Activated CD8-positive, alpha-beta memory T cell treated with anti-CD3 and anti-CD28 coated beads for 1 hour (primary cell): ENCODE data around the gene TBC1D24.

ENCODE experiments used
- DNase-seq, 2 donors: peaks; one replicate each; pipeline ENCODE4 v3.0.0-alpha.2; 2020; ENCODE audit warnings: low read depth in 1 of 2; ENCODE audit errors: extremely low read depth in 1 of 2

Gene TBC1D24

GRCh38 chr16:2497695-2498484 is 23.0 kb downstream of the TBC1D24 start:
- no peak for DNase-seq

DNA sequence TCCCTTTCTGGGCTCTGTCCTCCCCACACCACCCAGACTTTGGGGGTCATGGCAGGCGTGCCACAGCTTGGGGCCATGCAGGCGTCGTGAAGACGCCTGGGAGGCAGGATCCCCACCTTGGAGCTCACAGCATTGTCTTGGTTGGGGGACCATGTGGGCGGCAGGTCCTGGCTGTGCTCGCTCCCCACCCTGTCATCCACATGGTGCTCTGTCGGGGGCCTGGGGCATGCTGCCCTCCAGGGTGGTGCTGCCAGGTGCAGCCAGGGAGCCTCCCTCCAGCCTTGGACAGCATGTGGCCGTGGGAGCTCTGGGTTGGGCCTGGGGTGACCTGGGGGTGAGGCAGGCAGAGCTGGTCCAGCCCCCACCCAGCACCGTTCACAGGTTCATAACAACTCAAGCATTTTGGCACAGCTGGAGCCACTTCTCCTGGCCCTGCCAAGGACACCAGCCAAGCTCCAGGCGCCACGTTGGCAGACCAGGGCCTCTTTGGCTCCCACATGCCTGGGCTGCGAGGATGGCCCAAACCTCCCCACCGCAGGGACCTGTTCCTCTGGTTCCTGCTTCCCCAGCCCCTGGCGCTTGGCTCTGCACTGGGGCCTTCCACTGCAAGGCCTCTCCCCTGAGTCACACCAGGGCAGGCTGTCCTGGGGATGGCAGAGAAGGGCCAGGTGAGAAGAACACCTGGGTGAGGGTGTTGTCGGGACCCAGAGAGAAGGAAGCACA is 23.8 kb downstream of the TBC1D24 start:
- no peak for DNase-seq

DNA sequence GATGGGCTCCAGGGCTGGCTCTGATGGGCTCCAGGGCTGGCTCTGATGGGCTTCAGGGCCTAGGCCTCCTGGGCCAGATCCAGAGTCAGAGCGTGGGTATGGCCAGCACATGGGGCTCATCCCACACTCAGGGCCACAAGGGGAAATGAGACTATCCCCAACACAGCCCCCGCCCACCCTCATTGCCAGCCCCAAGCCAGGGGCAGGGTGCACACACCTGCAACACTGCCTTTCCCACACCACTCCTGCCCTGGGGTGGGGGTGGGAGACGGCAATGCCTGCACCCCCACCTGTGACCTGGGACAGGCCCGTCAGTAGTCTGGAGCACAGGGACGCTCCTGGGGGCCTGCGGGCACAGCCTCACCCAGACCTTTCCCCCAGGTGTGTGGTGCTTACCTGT is 24.5 kb downstream of the TBC1D24 start:
- no peak for DNase-seq

- DNase-seq = no peak
Measured at GRCh38 chr16:2499890-2500429, 25.0 kb downstream of the TBC1D24 start.

GRCh38 chr16:2500430-2500917 is 25.5 kb downstream of the TBC1D24 start:
- DNase-seq = no peak

DNA sequence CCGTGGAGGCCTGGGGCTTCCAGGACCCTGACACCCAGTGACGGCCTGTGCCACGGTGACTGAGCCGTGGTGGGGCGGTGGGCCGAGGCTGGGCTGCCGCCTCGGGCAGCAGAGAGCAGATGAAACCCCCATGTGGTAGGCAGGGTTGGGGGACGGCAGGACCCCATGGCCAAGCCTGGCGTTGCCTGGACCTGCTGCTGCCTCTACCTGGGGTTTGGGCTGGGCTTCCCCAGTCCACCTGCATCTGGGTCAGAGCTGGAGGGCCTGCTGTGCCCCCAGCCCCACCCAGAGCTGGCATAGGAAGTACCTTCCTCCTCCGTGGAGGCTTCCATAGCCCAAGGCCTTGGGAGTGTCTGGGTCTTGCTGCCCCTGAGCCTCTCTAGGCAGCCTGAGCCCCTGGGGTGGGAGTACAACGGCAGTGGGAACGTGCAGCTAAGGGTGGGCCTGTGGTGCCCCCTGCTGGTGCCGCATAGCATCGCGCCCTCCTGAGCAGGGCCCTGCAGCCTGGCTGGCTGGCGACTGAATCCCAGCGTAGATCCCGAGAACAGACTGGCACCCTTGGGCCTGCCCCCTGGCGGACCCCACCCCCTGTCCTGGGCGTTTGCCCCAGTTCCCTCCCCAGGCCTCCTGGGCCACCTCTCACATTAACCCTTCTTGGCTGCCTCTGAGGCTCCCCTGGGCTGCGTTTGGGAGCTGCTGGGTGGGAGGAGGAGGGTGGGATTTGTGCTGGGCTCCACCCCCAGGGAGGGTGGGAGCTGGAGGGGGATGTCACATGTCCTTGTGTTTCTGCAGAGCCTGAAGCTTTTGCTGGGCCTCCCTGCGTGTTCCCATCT is 26.2 kb downstream of the TBC1D24 start:
- peak; percentile 46 to 61 for DNase-seq

GRCh38 chr16:2501946-2502895 is 27.3 kb downstream of the TBC1D24 start:
- no peak for DNase-seq

- DNase-seq = no peak
Measured at GRCh38 chr16:2505695-2506094, 30.8 kb downstream of the TBC1D24 start.

DNA sequence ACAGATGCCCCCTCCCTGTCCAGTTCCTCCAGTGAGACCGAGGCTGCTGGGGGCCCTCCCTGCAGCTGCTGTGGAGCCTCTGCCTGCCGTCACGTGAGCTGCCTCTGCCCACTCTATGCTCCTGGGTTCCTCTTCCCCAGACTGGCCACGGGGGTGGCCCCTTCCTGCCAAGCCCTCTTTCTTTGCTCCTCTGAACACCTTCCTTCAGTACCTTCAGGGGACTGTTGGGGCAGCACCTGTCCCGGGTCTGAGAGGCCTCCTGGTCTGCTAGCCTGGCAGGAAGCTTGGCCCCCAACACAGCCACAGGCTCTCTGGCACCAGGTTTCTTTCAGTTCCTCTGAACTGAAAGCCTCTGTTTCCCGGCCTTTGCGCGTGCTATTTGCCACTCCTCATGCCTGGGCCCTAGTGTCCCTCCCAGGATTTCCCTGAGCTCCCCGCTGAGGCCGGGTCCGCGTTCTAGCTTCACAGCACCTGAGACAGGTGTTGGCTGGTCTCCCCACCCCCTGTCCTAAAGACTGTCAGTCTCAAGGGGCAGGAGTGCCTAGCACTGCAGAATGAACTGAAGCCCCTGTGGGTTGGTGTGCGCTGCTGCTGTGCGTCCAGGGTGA is 32.2 kb downstream of the TBC1D24 start:
- no peak for DNase-seq

GRCh38 chr16:2507665-2508064 is 32.7 kb downstream of the TBC1D24 start:
- DNase-seq = no peak

GRCh38 chr16:2508722-2509400 is 33.9 kb downstream of the TBC1D24 start:
- no peak for DNase-seq

- no peak for DNase-seq
Measured at GRCh38 chr16:2511128-2511800, 36.3 kb downstream of the TBC1D24 start.

- no peak for DNase-seq
Measured at GRCh38 chr16:2511996-2512734, 37.2 kb downstream of the TBC1D24 start.

GRCh38 chr16:2512735-2513404 is 37.9 kb downstream of the TBC1D24 start:
- DNase-seq = no peak

DNA sequence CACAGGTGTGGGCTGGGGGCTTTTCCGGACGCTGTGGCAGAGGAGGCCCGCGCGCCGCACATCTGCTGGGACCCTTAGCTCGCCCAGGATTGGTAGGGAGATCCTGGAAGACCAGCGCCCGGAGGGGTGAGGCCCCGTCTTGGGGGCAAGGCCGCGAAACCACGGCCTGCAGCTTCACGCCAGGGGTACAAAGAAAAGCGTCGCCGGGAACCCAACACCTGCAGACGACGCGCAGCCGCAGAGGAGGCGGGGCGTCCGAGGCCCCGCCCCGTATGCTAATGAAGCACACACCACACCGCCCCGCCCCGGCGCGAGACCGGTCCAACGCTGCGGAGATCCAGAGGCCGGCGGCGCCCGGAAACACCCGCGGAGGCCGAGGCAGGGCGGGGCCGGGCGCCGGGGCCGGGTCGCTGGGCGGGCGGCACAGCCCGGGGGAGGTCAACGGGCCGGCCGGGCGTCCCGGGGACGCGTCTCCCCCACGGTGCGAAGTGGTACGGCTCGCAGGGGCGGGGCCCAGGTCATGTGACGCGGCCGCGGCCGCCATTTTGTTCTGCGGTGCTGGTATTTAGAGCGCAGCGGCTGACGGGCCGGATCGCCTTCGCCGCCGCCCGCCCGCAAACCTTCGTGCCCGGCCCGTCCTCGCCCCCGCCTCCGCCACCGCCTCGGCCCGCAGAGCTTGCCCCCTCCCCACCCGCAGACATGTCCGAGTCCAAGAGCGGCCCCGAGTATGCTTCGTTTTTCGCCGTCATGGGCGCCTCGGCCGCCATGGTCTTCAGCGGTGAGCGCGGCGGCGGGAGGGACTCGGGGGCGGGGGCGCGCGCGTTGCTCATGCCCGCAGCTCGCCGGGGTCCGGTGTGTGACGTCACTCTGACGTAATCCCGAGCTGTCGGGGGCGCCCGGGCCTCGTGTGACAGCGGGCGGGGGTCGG is 38.7 kb downstream of the TBC1D24 start, which contains the start of gene ATP6V0C:
Gene ATP6V0C (plus strand): TSS at position 548 of the 928 bp plus-strand sequence. CDS start 152 bp downstream, at position 700.
- peak; percentile 76 to 87 for DNase-seq
